ENCODE measurements around the gene DHRSX.

- TF ChIP-seq CTCF (conservative IDR thresholded peaks at IDR 0.05 in 1 of 2, IDR thresholded peaks at IDR 0.05 in 1 of 2; ENCODE audit: extremely low read depth in 1 of 2, insufficient read depth in 1 of 2, low read depth in 1 of 2, low read length in 2 of 2): no peak
- TF ChIP-seq EZH2 (IDR thresholded peaks at IDR 0.05; ENCODE audit: borderline replicate concordance, low read length): no peak
These were observed 276.6 kb downstream of the DHRSX start for GRCh38 chrX:2224161-2224560.
